A549 (cell line): Measurements from ENCODE around the gene SLC43A1. TPM values are rescaled to one million over a fixed set of nuclear protein-coding genes. Genes with fewer than 3 reads are reported as not detected.

ENCODE experiments used
- ATAC-seq, 2 experiments: fragments of 200-7000 bp in 1 of 2; fragments of >200 bp in 1 of 2; cut with Nextera tagmentation in 1 of 2; cut with Tn5 transposase in 1 of 2; 3 replicates each; pipeline versions ENCODE4 v1.8.0 to v1.9.1; 2018 to 2020; ENCODE audit warnings: mild to moderate bottlenecking in 1 of 2, moderate library complexity in 1 of 2
- CTCF ChIA-PET: fragments of 300-600 bp; sonication (Branson Sonifier 250); formaldehyde crosslinking; extraction: SDS; loops from one replicate; lab custom pipeline; 2021; ENCODE audit warnings: antibody characterized with exemption, inconsistent platforms; lab: Yijun Ruan, JAX
- POLR2A ChIA-PET: fragments of 350-600 bp; formaldehyde crosslinking; extraction: SDS; loops from one replicate; lab custom pipeline; 2021; ENCODE audit warnings: antibody characterized with exemption, inconsistent platforms; lab: Yijun Ruan, JAX
- DNase-seq, 2 experiments: peaks; one replicate each; pipeline versions ENCODE4 v3.0.0 to v3.0.0-alpha.2; 2011 to 2016; ENCODE audit warnings: low read depth in 1 of 2, low spot score in 1 of 2
- FAIRE-seq: peaks from 2 replicates; lab custom pipeline; 2011; peaks lifted over from hg19 to GRCh38; lab: Jason Lieb, UNC
- H3K27ac ChIP-seq, 2 experiments: fragments of >200 bp; sonication (Bioruptor Twin); formaldehyde crosslinking; 3 replicates each; pipeline ENCODE4 v1.5.1; 2016 to 2017
- H3K4me1 ChIP-seq: fragments of >200 bp; sonication (Bioruptor Twin); formaldehyde crosslinking; 3 replicates; pipeline ENCODE4 v1.6.1; 2016
- H3K4me2 ChIP-seq: fragments of >200 bp; sonication (Bioruptor Twin); formaldehyde crosslinking; 3 replicates; pipeline ENCODE4 v1.6.1; 2016
- H3K4me3 ChIP-seq: fragments of >200 bp; sonication (Bioruptor Twin); formaldehyde crosslinking; 3 replicates; pipeline ENCODE4 v1.5.1; 2016
- H3K9me3 ChIP-seq: fragments of >200 bp; sonication (Bioruptor Twin); formaldehyde crosslinking; 3 replicates; pipeline ENCODE4 v1.6.1; 2016
- ATOH8 ChIP-seq: fragments of 250-450 bp; sonication (Bioruptor Pico); IDR thresholded peaks from 2 replicates; pipeline ENCODE4 v1.5.0; 2020; ENCODE audit warnings: low read depth, mild to moderate bottlenecking, moderate library complexity
- BCL3 ChIP-seq: fragments of >200 bp; sonication (Bioruptor Twin); formaldehyde crosslinking; IDR thresholded peaks from 3 replicates; pipeline ENCODE4 v1.6.1; 2016
- FOSB ChIP-seq: fragments of 250-450 bp; sonication (Bioruptor Pico); IDR thresholded peaks from 2 replicates; pipeline ENCODE4 v1.5.0; 2020; ENCODE audit warnings: mild to moderate bottlenecking, moderate library complexity
- FOXS1 ChIP-seq: fragments of 250-450 bp; sonication (Bioruptor Pico); IDR thresholded peaks from 2 replicates; pipeline ENCODE4 v1.5.0; 2020; ENCODE audit warnings: mild to moderate bottlenecking, moderate library complexity
- HMGXB4 ChIP-seq: fragments of 250-450 bp; sonication (Bioruptor Pico); IDR thresholded peaks from 2 replicates; pipeline ENCODE4 v1.5.0; 2021; ENCODE audit warnings: mild to moderate bottlenecking, moderate library complexity, borderline replicate concordance
- HOXB5 ChIP-seq: fragments of 250-450 bp; sonication (Bioruptor Pico); IDR thresholded peaks from 2 replicates; pipeline ENCODE4 v1.5.0; 2020; ENCODE audit warnings: mild to moderate bottlenecking, moderate library complexity
- JUN ChIP-seq, 2 experiments: fragments of >200 bp; sonication (Bioruptor Twin); formaldehyde crosslinking; IDR thresholded peaks; 2 replicates in 1 of 2; 3 replicates in 1 of 2; pipeline ENCODE4 v1.6.1; 2016 to 2017
- KDM5A ChIP-seq: fragments of 200-600 bp; sonication (generic); IDR thresholded peaks from 2 replicates; pipeline ENCODE4 v1.6.1; 2016; ENCODE audit warnings: antibody characterized with exemption, mild to moderate bottlenecking
- MAZ ChIP-seq: fragments of 150-350 bp; IDR thresholded peaks from 2 replicates; pipeline ENCODE4 v1.6.1; 2014; ENCODE audit warnings: antibody characterized with exemption, low read depth, low read length, borderline replicate concordance
- NPAS2 ChIP-seq: fragments of 250-450 bp; sonication (Bioruptor Pico); IDR thresholded peaks from 2 replicates; pipeline ENCODE4 v1.8.0; 2022; ENCODE audit warnings: mild to moderate bottlenecking, moderate library complexity, borderline replicate concordance
- PHF8 ChIP-seq: fragments of 200-600 bp; sonication (generic); IDR thresholded peaks from 2 replicates; pipeline ENCODE4 v1.6.1; 2016; ENCODE audit warnings: low read depth, mild to moderate bottlenecking, antibody characterized with exemption, moderate library complexity, borderline replicate concordance
- POLR2AphosphoS2 ChIP-seq: conservative IDR thresholded peaks from 2 replicates; pipeline ENCODE4 v1.6.1; 2012; ENCODE audit warnings: low read length, improper control_type of control experiment, inconsistent platforms
- RARB ChIP-seq: fragments of 250-450 bp; sonication (Bioruptor Pico); IDR thresholded peaks from 2 replicates; pipeline ENCODE4 v1.8.0; 2021; ENCODE audit warnings: mild to moderate bottlenecking, moderate library complexity
- REST ChIP-seq: fragments of 200-600 bp; sonication (generic); IDR thresholded peaks from 2 replicates; pipeline ENCODE4 v1.6.1; 2016; ENCODE audit warnings: antibody characterized with exemption, mild to moderate bottlenecking, moderate library complexity
- RFX5 ChIP-seq: fragments of 450-650 bp; IDR thresholded peaks from 2 replicates; pipeline ENCODE4 v1.7.1; 2014; ENCODE audit warnings: antibody characterized with exemption, mild to moderate bottlenecking, moderate library complexity
- RNF2 ChIP-seq: fragments of 200-600 bp; sonication (generic); IDR thresholded peaks from 2 replicates; pipeline ENCODE4 v1.6.1; 2016; ENCODE audit warnings: low read depth, mild to moderate bottlenecking, antibody characterized with exemption, moderate library complexity, borderline replicate concordance
- SMC3 ChIP-seq: fragments of >200 bp; sonication (Bioruptor Twin); formaldehyde crosslinking; IDR thresholded peaks from 3 replicates; pipeline ENCODE4 v1.6.1; 2018; ENCODE audit warnings: inconsistent platforms
- WGBS: methylation state at CpG from one replicate; pipeline ENCODE4 v1.1.6; 2017; ENCODE audit errors: missing lambda C conversion rate; 5-methylcytosine and 5-hydroxymethylcytosine counted together
- polyA plus RNA-seq, 4 experiments: library from polyadenylated mRNA; depleted of rRNA in 3 of 4; stranded (reverse); fragments of >200 nt; fragmentation: RNase III in 1 of 4; extraction: RNeasy Plus Mini Kit Qiagen cat#74134 plus additional on column Dnase treatment in 1 of 4; gene quantifications; 2 replicates in 3 of 4; 3 replicates in 1 of 4; pipeline ENCODE4 v1.2.3, GENCODE V29; 2011 to 2017

The SLC43A1 gene
- polyA plus RNA-seq, 2 of the 4 experiments (the other 2 are of a cell fraction): 1.0 to 4.6 TPM

- TF ChIP-seq HOXB5 (CRISPR knock-in tag): no peak
- no peak for TF ChIP-seq RFX5
- TF ChIP-seq ATOH8 (CRISPR knock-in tag): no peak
- no peak for TF ChIP-seq FOSB (CRISPR knock-in tag)
- no peak for TF ChIP-seq MAZ
- no peak for TF ChIP-seq REST
- TF ChIP-seq FOXS1: no peak
- TF ChIP-seq PHF8: peak; percentile 60; the same call in 1 of the 2 replicates
- TF ChIP-seq NPAS2 (CRISPR knock-in tag): no peak
- TF ChIP-seq, all 56 proteins: peak for 5
Measured at GRCh38 chr11:57460758-57461749, 54.4 kb downstream of the SLC43A1 start (continued).

GRCh38 chr11:57460022-57460757, 55.3 kb downstream of the SLC43A1 start, which contains the start of gene RTN4RL2:
TSS of gene RTN4RL2 (plus strand) at chr11:57460528. CDS start at chr11:57460866, 338 bp downstream.
- no peak for FAIRE-seq
- ChIA-PET POLR2A (interaction anchor here (0.7 to 1.0 kb wide), 3 partner anchors 18 to 137 kb away, joined by 3 to 5 read pairs (median 3); no protein-coding TSS in a partner anchor), CTCF (interaction anchor here (0.6 to 11.7 kb wide), 24 partner anchors 11 to 203 kb away, joined by 3 to 228 read pairs (median 4); partner anchors contain the start of genes SLC43A1, TIMM10 and UBE2L6)
- peak; percentile 30 to 48 for ATAC-seq
- Histone ChIP-seq H3K9me3 (no peaks in the 10 kb centered on the region), H3K4me1 (peaks cover 31% of the 10 kb centered on the region), H3K27ac (peak within 1 kb of the TSS; percentile 81 to 89), H3K4me3 (peak within 1 kb of the TSS; percentile 74), H3K4me2 (peak within 1 kb of the TSS; percentile 90)
- DNase-seq: peak; percentile 78 to 88
- WGBS: 3% methylated on average over 26 of the region's 66 CpGs
- TF ChIP-seq KDM5A (no peak), SMC3 (0 out of 3 replicates have a peak, but pooled peaks have one; percentile 17), POLR2AphosphoS2 (no peak), RNF2 (no peak), JUN (IDR thresholded peaks at IDR 0.05) (peak; percentile 52 to 69; a peak in 2 of 5 replicates), ATOH8 (CRISPR knock-in tag) (no peak), BCL3 (no peak), HMGXB4 (CRISPR knock-in tag) (no peak), MAZ (no peak), FOXS1 (no peak), REST (no peak), RARB (CRISPR knock-in tag) (no peak)
